NCI-H774 (cell line): Measurements from ENCODE around the gene WDR4.
"Not testable (repeated sequence)": the region's sequence is repeated elsewhere in the genome, so short reads cannot be mapped to it uniquely, and the experiment has no call there.

Experiments
- DNase-seq: peaks from one replicate; lab custom pipeline; 2025; lab: John Stamatoyannopoulos, UW

The WDR4 gene

DNA sequence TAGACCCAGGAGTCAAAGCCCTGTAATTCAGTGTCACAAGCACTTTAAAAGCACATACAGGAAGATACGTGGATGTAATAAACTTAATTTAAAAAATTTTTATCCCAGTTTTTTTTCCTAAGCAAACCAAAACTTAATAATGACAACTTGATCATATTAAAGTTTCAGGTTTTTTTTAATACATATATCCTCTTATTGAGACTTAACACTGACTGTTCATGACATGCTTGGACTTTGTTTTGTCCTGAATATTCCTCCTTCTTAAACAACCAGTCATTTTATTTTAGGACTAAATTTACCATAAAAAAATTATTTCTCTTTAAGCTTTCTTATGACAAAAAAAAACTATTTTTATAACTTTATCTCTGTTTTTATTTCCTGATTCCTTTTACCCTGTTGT is 64.1 kb downstream of the WDR4 start:
- no peak for DNase-seq

DNA sequence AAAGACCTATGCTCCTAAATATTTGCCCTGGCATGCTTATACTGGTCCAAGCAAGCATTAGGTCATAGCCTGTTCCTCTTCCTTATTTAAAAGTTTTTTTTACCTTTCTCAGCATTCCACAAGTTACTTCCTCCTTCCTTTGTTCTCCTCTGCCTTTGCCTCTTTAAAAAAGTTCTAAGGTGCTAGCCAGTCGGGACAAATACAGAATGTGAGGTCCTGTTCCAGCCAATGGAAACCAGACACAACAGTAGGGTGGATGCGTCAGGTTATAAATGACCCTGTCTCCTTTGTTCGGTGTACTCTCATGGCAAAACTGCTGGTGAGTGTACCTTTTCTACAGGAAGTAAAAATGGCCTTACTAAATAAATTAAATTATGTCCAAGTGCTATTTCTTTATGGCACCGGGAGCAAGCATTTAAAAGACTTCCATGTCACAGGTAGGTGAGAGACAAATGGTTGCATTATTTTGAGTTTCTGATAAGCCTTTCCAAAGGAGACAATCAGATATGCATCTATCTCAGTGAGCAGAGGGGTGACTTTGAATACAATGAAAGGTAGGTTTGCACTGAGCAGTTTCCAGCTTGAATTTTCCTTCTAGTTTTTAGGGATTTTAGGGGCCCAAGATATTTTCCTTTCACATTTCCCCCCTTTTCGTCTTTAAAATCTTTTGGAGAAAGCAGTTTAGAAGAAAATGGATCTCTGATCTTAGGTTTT is 66.7 kb downstream of the WDR4 start:
- DNase-seq = not testable (repeated sequence)

DNA sequence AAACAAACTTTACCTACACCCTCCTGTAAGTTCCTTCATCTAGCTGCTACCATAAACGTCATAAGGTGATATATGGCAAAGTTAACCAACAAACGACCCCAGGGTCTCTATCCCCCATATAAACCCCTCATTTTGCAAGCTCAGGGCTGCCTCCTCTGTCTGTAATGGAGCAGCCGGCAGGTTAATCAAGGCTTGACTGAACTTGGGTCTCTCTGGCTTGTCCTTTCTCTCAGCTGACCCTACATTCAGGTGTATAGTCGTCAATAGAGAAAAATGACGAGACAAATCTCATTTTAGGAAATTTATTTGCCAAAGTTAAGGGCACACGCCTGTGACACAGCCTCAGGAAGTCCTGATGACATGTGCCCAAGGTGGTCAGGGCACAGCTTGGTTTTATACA is 67.4 kb downstream of the WDR4 start:
- DNase-seq = no peak

DNA sequence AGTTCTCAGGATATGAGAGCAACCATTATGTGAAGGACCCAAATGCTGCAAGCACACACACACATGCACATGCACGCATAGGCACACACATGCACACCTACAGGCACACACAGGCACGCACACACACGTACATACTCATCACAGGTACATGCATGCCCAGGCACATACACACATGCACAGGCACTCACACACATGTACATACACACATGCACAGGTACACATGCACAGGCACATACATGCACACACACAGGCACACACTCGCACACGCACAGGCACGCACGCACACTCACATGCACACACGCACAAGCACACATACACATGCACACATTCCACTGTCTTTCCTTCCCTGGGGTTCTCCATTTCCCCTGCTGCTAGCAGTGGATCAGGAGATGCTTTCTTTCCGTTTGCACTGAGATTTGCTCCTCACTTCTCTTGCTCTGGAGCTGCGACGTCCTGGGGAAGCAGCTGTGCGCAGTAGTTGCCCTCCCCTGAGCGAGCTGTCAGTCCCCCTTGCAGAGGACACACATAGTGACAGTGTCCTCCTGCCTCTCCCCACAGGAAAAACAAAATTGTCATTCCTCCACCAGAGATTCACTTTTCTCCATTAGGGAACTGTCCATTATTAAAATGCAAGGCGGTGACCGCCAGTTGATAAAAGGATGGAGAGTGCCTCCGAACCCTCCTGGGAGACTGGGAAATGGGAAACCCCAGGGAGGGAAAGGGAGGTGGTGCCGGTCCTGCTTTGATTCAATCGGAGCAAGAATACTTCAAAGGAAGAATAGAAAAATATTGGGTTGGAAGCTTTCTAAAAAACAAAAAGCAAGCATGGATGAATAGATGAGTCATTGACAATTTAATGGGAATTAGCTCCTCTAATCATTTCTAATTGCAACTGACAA is 69.5 kb downstream of the WDR4 start:
- DNase-seq = no peak

DNA sequence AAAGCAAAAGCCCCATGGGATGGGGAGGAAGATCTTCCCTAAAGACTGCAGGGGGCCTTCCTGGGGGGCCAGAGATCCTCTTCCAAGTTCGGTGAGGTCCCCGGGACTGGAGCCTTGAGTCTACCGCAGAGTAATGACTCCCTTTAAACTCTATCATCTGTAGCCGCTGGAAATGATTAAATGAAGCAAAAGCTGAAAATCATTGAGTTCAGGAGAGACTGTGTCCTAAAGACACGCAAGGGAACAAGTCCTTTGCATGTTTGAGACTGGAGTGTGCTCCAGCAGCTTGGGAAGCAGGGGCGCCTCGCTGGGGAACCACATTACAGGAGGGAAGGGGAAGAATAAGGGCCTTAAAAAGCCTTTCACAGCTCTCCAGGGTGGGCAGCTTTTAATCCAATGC is 70.2 kb downstream of the WDR4 start:
- DNase-seq = no peak

DNA sequence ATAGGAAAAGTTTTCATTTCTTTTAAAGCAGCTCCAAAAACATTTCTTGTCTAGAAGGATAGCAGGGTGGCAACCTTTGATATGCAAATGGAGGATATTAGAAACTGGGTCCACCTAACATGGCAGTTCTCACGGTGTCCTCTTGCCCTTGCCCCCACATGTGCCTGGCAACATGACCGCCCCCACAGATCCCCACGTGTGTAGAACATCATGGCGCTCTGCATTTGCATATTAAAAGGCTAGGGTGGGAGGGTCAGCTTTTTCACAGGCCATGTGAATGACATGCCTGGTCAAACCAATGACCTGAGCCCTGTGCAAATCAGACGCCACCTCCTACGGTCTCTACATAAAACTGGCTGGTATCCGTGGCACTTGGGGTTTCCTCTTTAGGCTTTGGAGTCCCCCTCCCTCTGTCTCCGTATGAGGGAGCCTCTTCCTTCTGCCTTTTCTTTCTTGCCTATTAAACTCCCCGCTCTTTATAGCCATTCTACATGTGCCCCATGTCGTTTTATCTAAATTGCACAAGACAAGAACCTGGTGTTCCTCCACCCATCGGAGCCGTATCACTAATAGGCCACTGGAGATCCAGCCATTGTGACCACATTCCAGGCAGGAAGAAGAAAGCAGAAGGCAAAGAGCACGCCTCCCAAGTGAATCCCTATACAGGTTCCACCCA is 71.3 kb downstream of the WDR4 start:
- no peak for DNase-seq

DNA sequence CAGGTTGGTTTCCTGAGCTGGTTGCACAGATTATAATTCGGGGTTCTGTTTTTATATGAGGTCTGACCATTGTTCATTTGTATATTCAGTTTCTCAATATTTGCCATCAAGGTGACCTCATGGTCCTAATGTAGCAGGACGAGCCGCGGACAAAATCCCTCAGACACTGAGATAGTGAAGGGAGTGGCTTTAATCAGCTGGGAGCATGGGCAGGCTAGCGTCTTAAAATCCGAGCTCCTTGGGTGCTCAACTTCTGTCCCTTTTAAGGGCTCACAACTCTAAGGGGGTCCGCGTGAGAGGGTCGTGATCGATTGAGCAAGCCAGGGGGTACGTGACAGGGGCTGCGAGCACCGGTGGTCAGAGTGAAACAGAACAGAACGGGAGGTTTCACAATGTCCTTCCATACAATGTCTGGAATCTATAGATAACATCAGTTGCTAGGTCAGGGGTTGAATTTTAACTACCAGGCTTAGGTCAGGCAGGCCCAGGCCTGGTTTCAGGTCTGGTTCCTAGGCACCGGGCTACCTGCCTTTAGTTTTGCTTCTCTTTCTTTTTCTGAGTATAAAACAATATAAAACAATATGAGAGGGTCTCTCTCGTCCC is 71.9 kb downstream of the WDR4 start:
- DNase-seq = not testable (repeated sequence)

DNA sequence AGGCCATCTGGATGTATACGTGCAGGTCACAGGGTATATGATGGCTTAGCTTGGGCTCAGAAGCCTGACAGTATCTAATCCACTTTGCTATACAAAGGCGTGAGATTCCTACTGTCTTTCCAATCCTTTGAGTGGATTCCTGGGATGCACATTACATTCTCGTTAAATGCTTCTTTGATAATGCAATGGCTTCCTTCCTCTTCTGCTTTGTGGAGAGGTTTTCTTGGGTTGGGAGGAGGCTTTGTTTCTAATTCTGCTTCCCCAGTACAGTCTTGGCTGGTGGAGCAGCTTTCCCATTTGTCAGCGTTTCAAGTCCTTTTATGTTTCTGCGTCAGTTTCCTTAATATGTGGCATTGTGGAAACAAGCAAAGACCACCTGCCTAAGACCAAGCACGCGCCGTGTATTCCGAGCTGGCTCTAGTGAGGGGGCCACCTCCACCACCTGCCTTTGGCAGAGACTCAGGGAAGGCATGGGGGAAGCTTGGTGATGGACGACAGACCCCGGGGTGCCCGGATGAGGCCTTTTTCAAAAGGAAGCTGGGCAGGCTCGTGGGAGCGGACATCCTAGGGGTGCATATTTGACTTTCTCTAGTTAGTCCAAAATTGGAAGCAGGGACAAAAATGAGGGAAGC is 72.7 kb downstream of the WDR4 start:
- DNase-seq = no peak

DNA sequence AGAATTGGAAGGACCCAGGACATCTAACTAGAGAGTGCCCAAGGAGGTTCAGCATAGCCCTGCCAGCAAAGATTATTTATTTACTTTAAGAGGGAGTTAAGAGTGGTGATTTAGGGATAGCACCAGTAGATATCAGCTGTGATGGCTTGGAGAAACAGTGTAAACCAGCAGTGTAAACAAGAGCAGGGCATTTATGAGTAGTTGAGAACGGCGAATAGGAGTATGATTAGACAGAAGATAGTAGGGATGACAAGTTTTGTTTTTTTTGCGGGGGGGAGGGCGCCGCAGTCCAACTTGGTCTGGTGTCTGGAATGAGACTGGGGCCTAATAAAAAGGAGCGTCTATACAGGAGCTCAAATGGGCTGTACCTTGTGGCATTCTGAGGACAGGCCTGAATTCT is 77.7 kb downstream of the WDR4 start:
- DNase-seq = not testable (repeated sequence)

DNA sequence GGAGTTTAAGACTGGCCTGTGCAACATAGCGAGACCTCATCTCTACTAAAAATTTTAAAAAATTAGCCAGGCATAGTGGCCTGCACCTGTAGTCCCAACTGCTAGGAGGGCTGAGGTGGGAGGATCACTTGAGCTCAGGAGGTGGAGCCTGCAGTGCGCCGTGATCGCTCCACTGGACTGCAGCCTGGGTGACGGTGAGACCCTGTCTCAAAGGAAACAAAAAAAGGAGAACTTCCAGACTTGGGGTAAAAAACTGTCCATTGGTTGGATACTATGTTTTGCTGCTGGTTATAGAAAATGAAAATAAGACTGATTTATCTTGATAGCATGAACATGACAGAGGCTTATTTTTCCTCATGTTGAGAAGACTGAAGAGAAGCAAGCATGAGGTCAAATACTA is 79.4 kb downstream of the WDR4 start:
- no peak for DNase-seq

DNA sequence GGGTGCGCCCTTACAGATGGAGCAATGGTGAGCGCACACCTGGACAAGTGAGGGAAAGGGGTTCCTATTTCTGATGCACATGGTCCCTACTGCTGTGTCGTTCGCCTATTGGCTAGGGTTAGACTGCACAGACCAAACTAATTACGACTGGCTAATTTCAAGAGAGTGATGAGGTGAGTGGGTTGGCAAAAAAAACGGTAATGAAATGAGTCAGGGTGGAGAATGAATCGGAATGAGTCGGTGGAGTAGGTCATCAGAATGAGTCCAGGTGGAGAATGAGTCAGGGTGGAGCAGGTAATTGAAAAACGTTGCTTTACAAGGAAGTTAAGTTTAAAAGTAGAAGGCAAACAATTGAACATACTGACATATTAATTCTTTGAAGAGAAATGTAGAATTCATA is 79.8 kb downstream of the WDR4 start:
- DNase-seq = no peak
